ENCODE results near the gene ASTE1. TPM values are rescaled to one million over a fixed set of nuclear protein-coding genes. Genes with fewer than 3 reads are reported as not detected.

ASTE1 gene
- total and polyA plus RNA-seq, 2 experiments from 2014 or later = 2.0 to 5.9 TPM

DNA sequence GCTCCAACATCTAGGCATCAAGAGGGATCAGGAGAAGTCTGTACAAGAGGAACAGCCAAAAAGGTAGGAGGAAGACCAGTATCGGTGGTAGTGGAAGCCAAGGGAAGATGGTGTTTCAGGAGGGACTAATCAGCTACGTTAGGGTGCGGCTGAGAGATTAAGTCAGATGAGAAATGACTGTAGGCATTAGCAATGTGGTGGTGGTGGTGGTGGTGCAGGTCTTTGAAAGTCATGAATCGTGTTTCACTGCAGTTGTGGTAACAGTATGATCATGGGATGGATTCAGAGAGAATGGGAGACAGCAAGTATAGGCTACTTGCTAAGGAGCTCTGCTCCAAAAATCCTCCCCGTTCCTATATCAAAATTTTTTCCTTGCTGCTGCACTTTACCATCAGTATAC lies 35.5 kb downstream of the ASTE1 start:
- peaks cover 13% of the 10 kb centered on the region for H3K36me3 ChIP-seq
- H3K4me3 ChIP-seq = no peak overlapping the region
- H3K27ac ChIP-seq = no peak overlapping the region
- no peak for DNase-seq (ENCODE audit: low read depth in 1 of 2, low spot score in 1 of 2)
- H3K4me1 ChIP-seq (ENCODE audit: low read depth) = no peaks in the 10 kb centered on the region
- H3K9me3 ChIP-seq (ENCODE audit: low read depth) = no peaks in the 10 kb centered on the region
- TF ChIP-seq, protein P1, sequence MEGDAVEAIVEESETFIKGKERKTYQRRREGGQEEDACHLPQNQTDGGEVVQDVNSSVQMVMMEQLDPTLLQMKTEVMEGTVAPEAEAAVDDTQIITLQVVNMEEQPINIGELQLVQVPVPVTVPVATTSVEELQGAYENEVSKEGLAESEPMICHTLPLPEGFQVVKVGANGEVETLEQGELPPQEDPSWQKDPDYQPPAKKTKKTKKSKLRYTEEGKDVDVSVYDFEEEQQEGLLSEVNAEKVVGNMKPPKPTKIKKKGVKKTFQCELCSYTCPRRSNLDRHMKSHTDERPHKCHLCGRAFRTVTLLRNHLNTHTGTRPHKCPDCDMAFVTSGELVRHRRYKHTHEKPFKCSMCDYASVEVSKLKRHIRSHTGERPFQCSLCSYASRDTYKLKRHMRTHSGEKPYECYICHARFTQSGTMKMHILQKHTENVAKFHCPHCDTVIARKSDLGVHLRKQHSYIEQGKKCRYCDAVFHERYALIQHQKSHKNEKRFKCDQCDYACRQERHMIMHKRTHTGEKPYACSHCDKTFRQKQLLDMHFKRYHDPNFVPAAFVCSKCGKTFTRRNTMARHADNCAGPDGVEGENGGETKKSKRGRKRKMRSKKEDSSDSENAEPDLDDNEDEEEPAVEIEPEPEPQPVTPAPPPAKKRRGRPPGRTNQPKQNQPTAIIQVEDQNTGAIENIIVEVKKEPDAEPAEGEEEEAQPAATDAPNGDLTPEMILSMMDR (IDR thresholded peaks at IDR 0.05; ENCODE audit: low read depth, low read length) = no peak
- no peaks in the 10 kb centered on the region for H3K27me3 ChIP-seq

DNA sequence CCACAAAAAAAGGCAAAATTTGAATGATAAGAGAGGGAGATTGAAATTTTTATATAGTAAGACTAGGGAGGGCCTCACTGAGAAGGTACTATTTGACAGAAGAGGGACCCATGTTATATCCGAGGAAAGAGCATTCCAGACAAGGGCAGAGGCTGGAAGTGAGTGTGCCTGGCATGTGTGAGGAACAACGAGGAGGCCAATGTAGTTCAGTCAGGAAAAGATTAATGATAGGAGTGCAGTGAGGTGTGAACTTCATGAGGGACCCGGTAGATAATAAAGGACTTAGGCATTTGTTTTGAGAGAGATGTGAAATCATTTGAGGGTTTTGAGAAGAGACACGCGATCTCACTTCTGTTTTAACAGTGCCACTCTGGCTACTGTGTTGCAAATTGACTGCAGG lies 36.3 kb downstream of the ASTE1 start:
- DNase-seq (ENCODE audit: low read depth in 1 of 2, low spot score in 1 of 2) = no peak
- Histone ChIP-seq H3K27ac (no peak overlapping the region), H3K36me3 (peaks cover 13% of the 10 kb centered on the region), H3K4me3 (no peak overlapping the region), H3K9me3 (ENCODE audit: low read depth) (no peaks in the 10 kb centered on the region), H3K4me1 (ENCODE audit: low read depth) (no peaks in the 10 kb centered on the region), H3K27me3 (no peaks in the 10 kb centered on the region)
- TF ChIP-seq, protein P1 (IDR thresholded peaks at IDR 0.05; ENCODE audit: low read depth, low read length) = no peak

- Histone ChIP-seq H3K9me3 (ENCODE audit: low read depth) (no peaks in the 10 kb centered on the region), H3K27ac (no peak overlapping the region), H3K4me1 (ENCODE audit: low read depth) (no peaks in the 10 kb centered on the region), H3K27me3 (no peaks in the 10 kb centered on the region), H3K4me3 (no peak overlapping the region), H3K36me3 (peaks cover 13% of the 10 kb centered on the region)
- no peak for DNase-seq (ENCODE audit: low read depth in 1 of 2, low spot score in 1 of 2)
- TF ChIP-seq, protein P1 (IDR thresholded peaks at IDR 0.05; ENCODE audit: low read depth, low read length) = no peak
Measured at GRCh38 chr3:130981469-130981868, 45.2 kb downstream of the ASTE1 start.

DNA sequence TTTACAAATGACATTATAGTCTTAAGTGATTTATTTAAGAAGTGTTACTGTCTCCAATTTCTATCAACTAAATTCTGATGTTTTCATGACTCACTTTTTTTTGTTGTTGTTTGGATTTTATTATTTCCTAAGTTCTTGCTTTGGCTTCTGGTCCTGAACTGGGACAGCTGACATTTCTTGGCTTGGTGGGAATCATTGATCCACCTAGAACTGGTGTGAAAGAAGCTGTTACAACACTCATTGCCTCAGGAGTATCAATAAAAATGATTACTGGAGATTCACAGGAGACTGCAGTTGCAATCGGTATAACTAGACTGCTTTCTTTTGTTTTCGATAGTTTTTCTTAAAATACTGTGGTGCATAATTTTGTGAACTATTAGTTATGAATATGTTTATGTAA lies 47.5 kb downstream of the ASTE1 start:
- no peak for DNase-seq (ENCODE audit: low read depth in 1 of 2, low spot score in 1 of 2)
- Histone ChIP-seq H3K4me3 (no peak overlapping the region), H3K36me3 (peaks cover 13% of the 10 kb centered on the region), H3K4me1 (ENCODE audit: low read depth) (no peaks in the 10 kb centered on the region), H3K27ac (no peak overlapping the region), H3K9me3 (ENCODE audit: low read depth) (no peaks in the 10 kb centered on the region), H3K27me3 (no peaks in the 10 kb centered on the region)
- TF ChIP-seq, protein P1 (IDR thresholded peaks at IDR 0.05; ENCODE audit: low read depth, low read length) = no peak

GRCh38 chr3:130976706-130977105 lies 49.9 kb downstream of the ASTE1 start:
- no peaks in the 10 kb centered on the region for H3K27me3 ChIP-seq
- no peaks in the 10 kb centered on the region for H3K4me1 ChIP-seq (ENCODE audit: low read depth)
- no peak overlapping the region for H3K4me3 ChIP-seq
- DNase-seq (ENCODE audit: low read depth in 1 of 2, low spot score in 1 of 2) = no peak
- peaks cover 13% of the 10 kb centered on the region for H3K36me3 ChIP-seq
- no peaks in the 10 kb centered on the region for H3K9me3 ChIP-seq (ENCODE audit: low read depth)
- no peak overlapping the region for H3K27ac ChIP-seq
- TF ChIP-seq, protein P1 (IDR thresholded peaks at IDR 0.05; ENCODE audit: low read depth, low read length) = no peak

GRCh38 chr3:130975251-130975650 lies 51.4 kb downstream of the ASTE1 start:
- no peak for DNase-seq (ENCODE audit: low read depth in 1 of 2, low spot score in 1 of 2)
- Histone ChIP-seq H3K36me3 (peaks cover 10% of the 10 kb centered on the region), H3K27me3 (no peaks in the 10 kb centered on the region), H3K4me1 (ENCODE audit: low read depth) (no peaks in the 10 kb centered on the region), H3K9me3 (ENCODE audit: low read depth) (no peaks in the 10 kb centered on the region), H3K27ac (no peak overlapping the region), H3K4me3 (no peak overlapping the region)
- TF ChIP-seq, protein P1 (IDR thresholded peaks at IDR 0.05; ENCODE audit: low read depth, low read length) = no peak

Measured in cardiac muscle cell (in vitro differentiated cells and primary cell).